Mucosa of gallbladder (tissue), 1 donor: ENCODE results near the gene CAB39L. TPM values are rescaled to one million over a fixed set of nuclear protein-coding genes. Genes with fewer than 3 reads are reported as not detected.

Experiments used
- DNase-seq: peaks from one replicate; pipeline ENCODE4 v3.0.0-alpha.2; 2020; ENCODE audit warnings: low spot score
- total RNA-seq: library from RNA; stranded (reverse); gene quantifications from one replicate; pipeline ENCODE4 v1.2.1, GENCODE V29; 2021
- donor health status: DM: no; HTN: no; CAD: no.

The CAB39L gene
- 27.5 TPM for total RNA-seq

DNA sequence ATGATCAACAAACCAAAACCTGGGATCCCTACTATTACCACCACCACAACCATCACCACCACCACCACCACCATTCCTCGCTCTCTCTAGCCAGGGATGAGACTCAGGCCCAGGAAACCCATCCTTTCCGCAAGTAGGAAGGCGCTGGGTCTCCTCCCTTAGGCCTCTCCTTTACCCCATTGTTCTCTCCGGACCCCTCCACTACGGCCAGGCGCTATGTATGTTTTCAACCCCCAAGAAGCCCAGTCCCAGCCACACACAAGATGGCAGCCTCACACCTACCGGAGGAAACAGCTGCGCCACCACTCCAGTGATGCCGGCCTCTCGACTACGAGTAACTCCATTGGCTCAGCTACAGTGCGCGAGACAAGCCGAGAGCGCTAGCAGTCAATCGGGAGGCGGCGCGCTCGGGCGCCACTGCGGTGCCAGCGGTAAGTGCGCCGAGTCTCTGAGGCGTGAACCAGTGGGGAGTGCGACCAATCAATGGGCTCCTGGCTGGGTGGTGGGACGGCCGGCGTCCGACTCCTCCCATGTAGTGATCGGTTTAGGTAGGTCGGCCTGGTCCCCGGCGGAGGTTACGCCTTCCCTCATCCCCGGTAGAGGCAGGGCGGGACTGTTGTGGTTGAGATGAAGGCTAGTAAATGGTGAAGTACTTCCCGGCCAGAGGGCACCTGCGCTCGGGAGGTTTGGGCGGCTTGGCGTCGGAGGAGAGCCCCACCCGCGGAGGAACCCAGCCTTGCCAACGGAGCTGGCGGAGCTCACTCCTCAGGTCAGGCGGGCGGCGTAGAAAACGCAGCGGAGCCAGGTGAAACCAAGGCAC is at the start of gene CAB39L, which contains the start of gene SETDB2:
Gene CAB39L, minus strand, starts transcription at position 361 of the 820 bp plus-strand sequence. CDS start 61,154 bp downstream, outside the sequence.
Gene SETDB2, plus strand, starts transcription at position 571 of the 820 bp plus-strand sequence. CDS start 7,620 bp downstream, outside the sequence.
- peak; percentile 100 for DNase-seq

DNA sequence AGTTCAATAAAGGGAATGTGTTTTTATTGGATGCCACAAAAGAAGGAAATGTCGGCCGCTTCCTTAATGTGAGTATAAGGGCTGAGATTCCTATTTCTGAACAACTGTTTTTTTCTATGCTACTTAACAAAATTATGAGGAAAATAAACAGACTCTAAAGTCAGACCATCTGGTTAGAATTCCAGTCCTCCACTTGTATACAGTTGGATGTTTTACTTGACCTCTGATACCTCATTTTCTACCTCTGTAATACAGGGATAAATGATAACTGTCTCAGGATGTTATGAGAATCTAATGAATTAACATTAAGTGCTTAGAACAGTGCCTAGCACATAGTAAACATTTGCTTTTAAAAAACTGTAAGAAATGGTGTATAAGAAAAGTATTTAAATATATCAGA is 44.7 kb upstream of the CAB39L start:
- no peak for DNase-seq

DNA sequence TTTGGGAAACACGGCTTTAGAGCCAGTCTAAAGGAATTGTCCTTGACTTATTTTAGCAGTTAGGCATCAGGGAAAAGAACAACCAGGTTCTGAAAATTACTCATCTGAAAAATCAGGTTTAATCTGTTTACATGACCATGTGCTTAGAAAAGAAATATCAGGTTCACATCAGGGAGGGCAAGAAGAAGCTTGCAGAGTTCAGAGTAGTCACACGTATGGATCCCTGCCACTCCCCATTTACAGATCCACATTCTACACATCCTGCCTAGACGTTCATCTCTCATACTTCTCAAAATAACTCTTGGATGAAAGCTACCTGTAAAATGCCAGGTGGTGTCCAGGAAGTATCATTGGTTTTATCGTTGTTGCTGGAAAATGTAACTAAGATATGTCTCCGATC is 37.9 kb upstream of the CAB39L start:
- DNase-seq = no peak

DNA sequence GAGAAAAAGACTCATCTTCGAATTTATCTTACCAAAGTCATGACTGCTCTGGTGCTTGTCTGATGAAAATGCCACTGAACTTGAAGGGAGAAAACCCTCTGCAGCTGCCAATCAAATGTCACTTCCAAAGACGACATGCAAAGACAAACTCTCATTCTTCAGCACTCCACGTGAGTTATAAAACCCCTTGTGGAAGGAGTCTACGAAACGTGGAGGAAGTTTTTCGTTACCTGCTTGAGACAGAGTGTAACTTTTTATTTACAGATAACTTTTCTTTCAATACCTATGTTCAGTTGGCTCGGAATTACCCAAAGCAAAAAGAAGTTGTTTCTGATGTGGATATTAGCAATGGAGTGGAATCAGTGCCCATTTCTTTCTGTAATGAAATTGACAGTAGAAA is 32.7 kb upstream of the CAB39L start:
- DNase-seq = no peak

DNA sequence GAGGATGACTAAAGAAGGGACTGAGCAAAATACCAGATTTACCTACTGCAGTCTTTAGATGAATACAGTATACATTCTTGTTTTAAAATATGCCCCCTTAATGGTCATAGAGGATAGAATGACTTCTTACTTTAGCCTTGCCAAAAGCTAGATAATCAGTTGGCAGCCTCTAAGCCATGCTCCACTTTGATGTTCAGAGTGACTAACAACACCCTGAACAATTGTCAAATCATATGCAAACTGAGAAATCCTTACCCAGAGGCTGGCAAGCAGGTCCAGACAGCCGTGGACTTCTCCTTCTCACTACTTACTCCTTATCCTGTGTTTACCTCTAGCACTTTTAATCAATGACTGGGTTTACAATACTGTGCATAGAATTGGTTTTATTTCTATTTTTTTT is 28.3 kb upstream of the CAB39L start:
- DNase-seq = no peak

DNA sequence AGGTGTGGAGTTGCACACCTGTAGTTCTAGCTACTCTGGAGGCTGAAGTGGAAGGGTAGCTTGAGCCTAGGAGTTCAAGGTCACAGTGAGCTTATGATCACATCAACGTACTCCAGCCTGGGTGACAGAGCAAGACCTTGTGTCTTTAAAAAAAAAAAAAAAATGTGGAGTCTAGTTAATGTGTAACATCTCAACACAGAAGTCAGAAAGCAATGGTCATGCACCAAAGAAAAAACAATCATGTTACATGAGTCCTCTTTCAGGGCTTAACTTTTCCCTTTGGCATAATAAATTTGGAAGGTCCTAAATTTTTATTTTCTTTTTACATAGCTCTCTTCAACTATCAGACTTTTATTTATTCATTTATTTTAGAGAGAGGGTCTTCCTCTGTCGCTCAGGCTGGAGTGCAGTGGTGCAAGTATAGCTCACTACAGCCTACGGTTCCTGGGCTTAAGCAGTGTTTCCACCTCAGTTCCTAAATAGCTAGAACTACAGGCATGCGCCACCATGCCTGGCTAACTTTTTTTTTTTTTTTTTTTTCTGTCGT is 22.5 kb upstream of the CAB39L start:
- DNase-seq = no peak

DNA sequence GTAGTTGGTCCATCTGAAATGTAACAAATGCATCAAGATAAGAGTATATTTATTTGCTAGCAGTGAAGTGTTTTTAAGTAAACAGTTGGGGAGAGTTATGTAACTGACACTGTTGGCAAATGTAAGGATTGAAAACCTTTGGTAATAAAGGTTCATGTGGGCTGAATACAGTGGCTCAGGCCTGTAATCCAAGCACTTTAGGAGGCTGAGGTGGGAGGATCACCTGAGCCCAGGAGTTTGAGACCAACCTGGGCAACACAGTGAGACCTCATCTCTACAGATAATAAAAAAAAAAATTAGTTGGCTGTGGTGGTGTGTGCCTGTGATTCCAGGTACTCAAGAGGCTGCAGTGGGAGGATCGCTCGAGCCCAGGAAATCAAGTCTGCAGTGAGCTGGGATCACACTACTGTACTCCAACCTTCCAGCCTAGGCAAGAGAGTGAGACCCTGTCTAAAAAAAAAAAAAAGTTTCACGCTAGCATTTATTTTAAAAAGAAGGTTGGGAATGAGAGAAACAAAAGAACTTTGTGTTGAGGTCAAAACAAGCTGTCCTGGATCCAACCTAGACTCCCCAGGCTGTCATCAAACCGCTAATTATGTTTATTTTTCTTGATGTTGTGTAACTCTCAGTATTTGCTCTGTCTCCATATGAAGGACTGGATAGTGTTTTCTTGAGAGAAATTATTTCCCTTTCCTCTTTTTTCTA is 20.9 kb upstream of the CAB39L start:
- no peak for DNase-seq

DNA sequence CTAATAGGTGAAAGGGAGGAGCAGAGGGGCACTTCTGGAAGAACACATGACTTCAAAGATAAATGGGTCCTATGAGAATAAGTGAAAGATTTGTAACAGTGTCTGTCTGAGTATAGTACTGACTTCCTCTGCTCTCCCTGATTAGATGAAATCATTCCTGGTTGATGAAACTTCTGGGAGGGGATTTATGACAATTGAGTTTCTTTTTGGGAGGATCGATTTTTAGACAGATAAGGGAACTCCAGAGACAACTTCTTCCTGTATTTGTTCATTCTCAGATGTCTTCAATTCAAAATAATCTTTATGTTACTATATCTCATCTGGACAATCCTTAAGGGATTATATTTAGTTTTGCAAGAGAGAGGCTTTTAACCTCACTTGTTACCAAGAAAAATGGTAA is 20.2 kb upstream of the CAB39L start:
- DNase-seq = no peak

DNA sequence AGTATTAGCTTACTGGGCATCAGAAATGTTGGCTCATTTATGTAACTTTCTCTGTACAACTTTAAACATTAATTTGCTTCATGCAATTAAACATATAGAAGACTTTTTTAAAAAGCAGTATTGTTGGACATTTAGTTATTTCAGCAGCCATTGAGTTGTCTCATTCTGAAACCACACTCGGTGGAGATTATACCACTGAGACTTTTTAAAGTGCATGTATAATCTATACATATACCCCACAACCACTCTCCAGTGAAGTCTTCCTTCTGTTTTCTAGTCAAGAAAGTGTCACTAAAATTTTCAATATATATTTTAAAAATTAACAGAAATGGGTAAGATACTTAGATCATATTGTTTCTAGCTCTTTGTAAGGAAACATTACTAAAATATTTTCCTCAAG is 15.7 kb upstream of the CAB39L start:
- no peak for DNase-seq

DNA sequence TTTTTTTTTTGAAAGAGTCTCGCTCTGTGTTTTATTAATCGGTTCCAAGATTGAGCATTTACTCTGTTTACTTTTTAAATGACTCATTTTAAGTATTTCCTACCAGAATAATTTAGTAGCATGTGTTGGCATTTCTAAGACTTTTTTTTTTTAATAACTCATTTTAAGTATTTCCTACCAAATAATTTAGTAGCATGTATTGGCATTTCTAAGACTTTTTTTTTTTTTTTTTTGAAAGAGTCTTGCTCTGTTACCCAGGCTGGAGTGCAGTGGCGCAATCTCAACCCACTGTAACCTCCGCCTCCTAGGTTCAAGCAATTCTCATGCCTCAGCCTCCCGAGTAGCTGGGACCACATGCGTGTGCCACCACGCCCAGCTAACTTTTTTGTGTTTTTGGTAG is 13.4 kb upstream of the CAB39L start:
- no peak for DNase-seq

DNA sequence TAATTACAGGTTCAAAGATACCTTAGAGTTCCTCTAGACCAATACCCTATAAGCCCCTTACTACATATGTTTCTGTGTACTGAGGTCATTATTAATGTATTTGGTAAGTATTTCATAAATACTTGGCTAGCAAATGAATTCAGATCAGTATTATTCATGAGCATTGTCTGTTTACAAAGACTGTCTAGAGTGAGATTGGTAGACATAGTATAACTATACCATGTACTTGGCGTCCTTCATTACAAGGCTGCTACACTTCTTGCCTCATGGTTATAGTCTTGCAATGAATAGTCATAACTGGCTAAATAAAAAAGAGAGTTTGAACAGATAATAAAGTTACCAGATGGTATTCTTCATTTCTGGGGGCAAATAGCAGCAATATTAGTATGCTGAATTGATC is 12.3 kb upstream of the CAB39L start:
- no peak for DNase-seq

DNA sequence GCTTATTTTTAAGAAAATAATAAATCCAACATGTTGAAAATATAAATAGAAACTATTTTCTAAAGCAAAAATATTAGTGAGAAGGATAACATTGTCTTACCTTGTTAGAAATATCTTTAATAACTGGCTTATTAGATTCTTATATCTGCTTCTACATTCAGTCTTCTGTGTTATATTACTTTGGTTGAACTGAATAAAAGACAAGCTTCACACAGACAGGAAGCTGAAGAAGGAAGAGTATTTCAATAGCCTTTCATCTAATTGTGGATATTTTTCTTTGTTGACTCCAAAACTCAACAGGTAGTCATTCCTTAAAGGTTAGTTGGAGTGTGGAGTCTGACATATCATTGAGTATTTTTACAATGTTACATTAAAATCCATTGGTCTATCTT is 11.1 kb upstream of the CAB39L start:
- DNase-seq = no peak

DNA sequence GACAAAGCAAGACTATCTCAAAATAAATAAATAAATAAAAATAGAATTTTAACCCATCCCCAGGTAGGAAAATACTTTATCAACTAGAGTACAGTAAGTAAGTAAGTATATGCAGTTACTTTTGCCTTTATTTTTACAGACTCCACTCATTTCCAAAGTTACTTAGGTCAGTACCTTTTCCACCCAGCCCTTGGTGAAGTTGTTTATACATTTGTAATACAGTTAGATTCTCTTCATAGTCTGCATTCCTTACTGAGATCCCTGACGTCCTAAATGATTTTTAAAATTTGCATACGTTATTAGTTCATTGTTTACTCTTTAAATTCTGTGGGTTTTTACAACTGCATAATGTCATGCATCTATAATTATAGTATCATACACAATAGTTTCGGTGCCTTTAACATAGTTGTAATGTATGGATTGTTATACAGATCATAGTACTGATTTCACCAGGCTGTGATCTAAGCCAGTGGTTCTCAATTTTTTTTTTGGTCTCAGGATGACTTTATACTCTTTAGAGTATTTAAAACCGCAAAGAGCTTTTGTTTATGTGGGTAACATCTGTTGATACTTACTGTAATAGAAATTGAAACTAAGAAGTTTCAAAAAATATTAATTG is 10.6 kb upstream of the CAB39L start:
- DNase-seq = no peak

DNA sequence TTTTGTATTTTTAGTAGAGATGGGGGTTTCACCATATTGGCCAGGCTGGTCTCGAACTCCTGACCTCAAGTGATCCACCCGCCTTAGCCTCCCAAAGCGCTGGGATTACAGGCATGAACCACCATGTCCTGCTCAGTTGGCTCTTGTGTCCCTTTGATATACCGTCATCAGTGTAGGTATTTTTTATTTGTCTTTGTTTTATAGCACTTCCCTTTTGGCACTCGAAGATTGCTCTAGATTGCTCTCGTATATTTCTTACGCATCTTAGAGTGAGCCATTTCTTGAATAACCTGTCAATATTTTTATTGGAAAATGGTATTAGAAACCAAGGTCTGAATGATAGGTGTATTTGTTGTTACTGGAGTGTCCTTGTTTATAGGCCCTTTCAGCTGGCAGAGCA is 9.6 kb upstream of the CAB39L start:
- no peak for DNase-seq

DNA sequence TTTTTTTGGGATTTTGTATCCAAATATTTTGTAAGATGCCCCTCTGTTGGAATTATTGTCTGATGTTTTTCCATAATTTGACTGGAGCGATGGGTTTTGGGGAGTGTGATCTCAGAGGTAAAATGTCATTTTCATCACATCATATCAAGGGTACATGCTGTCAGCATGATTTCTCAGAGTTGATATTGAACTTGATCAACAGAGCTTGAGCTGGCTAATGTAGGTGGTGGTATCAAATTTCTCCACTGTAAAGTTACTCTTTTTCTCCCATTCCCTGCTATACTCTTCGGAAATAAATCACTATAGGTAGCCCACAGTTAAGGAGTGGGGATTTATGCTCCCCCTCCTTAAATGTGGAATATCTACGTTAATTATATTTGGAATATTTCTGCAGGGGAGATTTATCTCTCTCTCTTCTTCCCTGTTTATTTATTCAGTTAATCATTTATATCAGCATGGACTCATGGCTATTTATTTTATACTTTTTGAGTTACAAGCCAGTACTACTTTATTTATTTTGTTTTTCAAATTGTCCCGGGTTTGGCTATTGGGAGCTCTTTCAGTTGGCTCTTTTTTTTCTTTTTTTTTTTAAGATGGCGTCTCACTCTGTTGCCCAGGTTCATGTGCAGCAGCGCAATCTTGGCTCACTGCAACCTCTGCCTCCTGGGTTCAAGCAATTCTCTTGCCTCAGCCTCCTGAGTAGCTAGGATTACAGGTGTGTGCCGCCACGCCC is 9.0 kb upstream of the CAB39L start:
- no peak for DNase-seq

DNA sequence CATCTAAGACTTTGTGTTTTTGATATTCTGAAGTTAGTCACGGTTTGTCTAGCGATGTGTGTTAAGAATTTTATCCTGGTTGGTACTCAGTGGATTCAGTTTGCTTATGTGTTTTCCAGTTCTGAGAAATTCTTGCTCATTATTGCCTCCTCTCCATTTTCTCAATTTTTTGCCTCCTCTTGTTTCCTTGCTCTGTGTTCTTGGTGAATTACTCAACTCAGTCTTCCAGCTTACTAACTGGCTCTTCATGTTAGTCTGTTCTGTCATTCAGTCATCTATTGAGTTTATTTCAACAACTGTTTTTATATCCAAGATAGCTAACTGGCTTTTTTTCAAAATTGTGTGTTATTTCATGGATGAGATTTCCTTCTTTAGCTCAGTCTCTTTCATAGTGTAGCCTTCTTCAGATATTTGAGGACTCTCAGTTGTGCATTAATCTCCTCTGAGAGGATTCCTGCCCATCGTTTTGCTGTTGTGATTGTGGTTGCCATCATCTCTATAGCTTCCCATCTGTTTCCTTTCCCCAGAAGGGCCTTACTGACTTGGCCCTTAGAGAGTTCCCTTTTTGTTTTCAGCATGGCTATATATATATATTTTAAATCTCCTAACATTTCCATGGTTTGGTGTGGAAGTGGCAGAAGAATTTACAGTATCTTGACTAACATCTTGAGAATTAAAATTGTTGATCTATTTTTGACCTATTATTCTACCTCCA is 6.4 kb upstream of the CAB39L start:
- DNase-seq = no peak

DNA sequence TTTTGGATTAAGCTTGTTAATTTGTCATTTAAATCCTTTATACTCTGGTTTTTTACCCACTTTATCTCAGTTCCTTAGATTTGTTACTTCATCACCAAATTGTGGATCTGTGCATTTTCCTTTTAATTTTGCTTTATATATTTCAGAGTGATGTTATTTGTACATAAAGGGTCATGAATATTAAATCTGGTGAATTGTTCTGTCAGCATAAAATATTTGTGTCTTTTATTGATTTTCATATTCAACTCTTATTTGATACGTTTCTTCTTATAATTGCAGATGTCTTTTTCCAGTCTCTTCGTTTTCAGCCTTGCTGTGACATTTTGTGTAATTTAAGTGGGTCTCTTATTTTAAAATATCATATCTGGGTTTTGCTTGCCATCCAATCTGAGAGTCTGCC is 4.9 kb upstream of the CAB39L start:
- DNase-seq = no peak

DNA sequence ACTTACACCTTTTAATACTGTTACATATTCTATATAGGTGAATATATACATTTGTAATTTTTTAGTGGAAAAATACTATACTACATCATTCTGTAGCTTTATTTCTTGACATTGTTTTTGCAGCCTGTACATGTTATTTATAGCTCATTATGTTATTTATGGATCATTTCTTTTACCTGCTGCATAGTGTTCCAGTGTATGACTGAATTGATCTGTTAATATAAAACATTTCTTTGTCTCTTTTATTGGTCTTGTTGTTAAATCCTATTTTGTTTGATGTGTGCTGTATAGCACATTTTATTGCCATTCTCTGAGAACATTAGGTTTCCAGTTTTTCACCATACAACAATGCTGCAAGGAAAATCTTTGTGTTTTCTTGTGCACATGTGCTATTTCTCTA is 2.6 kb upstream of the CAB39L start:
- DNase-seq = no peak

DNA sequence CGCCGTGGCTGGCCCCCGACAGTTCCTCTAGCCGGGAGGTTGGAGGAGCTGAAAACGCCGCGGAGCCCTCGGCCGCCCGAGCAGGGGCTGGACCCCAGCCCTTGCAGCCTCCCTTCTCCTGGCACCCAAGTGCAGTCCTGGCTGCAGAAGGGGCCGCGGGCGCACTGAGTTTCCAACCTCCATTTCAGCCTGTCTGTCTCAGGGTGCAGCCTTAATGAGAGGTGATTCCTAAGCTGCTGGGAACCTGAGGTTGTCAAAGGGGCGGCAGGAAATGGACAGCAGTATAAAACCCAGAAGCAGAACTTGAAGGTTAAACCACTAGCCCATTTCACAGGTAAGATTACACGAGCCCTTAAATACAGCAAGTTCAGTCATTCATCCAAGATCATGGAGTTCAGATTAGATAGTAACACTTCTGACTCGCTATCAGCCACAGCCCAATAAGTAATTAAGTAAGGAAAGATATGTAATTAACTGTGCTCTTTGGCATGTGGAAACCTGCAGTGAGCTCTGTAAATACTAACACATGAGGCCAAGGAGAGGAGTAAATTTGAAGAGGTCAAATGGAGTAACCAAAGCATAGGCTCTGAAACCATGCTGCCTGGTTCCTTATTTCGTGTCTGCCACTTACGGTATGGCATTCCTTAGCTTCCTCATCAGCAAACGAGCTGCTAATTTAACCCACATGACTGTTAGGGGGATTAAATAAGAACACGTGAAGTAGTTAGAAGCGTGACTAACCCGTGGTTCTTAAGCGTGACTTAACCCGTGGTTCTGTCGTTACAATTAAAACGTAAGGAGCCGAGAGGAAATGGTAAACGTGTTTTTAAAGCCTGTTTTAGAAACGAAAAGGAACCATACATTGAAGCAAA is 896 bp upstream of the CAB39L start:
- peak; percentile 35 for DNase-seq

DNA sequence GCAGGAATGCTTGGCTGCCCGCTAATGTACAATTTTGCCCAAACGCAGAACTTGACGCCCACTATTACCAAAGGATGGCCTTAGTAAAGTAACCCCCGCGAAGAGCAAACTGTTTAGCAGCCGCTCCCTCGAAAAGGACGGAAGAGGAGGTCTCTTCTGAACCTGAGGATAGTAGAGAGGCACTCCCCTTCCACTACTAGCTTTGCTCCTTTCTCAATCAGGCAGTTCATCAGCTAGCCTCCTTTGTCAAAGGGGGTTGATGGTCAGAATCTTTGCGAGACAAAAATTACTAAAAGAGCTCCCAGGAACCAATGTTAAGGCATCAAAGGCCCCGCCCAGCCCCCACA is 534 bp downstream of the CAB39L start:
- DNase-seq = no peak
